Testis (tissue), 2 donors: ENCODE measurements around the gene HOXA10.

Experiments used
- CTCF ChIP-seq, 3 experiments: fragments of 450-650 bp in 2 of 3; fragments of 200-600 bp in 1 of 3; sonication (generic) in 1 of 3; IDR thresholded peaks; one replicate each; pipeline ENCODE4 v1.5.1; 2016 to 2019; ENCODE audit warnings: antibody characterized with exemption in 3 of 3, mild to moderate bottlenecking in 2 of 3, moderate library complexity in 1 of 3
- POLR2A ChIP-seq: fragments of 450-650 bp; IDR thresholded peaks from one replicate; pipeline ENCODE4 v1.6.1; 2017; ENCODE audit warnings: antibody characterized with exemption, mild to moderate bottlenecking, moderate library complexity

- TF ChIP-seq CTCF (IDR thresholded peaks at IDR 0.05) (no peak), POLR2A (no peak)
Measured at GRCh38 chr7:27207348-27207985, 33.3 kb upstream of the HOXA10 start.
